Endothelial cell (in vitro differentiated cells): Measurements from ENCODE around the gene ARID1B. TPM values are rescaled to one million over a fixed set of nuclear protein-coding genes. Genes with fewer than 3 reads are reported as not detected.

Experiments
- DNase-seq: peaks from one replicate; pipeline ENCODE4 v3.0.0; 2021; ENCODE audit warnings: low spot score
- H3K27ac Mint-ChIP-seq: one replicate; pipeline ENCODE4 v1.8.0; 2021; ENCODE audit warnings: mixed read lengths, inconsistent platforms; ENCODE audit not compliant: unreplicated experiment
- H3K27me3 Mint-ChIP-seq: one replicate; pipeline ENCODE4 v1.8.0; 2021; ENCODE audit warnings: mild to moderate bottlenecking, moderate library complexity, mixed read lengths, inconsistent platforms; ENCODE audit not compliant: unreplicated experiment
- H3K36me3 Mint-ChIP-seq: one replicate; pipeline ENCODE4 v1.8.0; 2021; ENCODE audit warnings: mild to moderate bottlenecking, low read depth, mixed read lengths, inconsistent platforms; ENCODE audit not compliant: unreplicated experiment
- H3K4me1 Mint-ChIP-seq: one replicate; pipeline ENCODE4 v1.8.0; 2021; ENCODE audit warnings: mild to moderate bottlenecking, mixed read lengths, inconsistent platforms; ENCODE audit not compliant: unreplicated experiment
- H3K4me3 Mint-ChIP-seq: one replicate; pipeline ENCODE4 v1.8.0; 2021; ENCODE audit warnings: mild to moderate bottlenecking, mixed read lengths, inconsistent platforms; ENCODE audit not compliant: unreplicated experiment
- H3K9me3 Mint-ChIP-seq: one replicate; pipeline ENCODE4 v1.8.0; 2021; ENCODE audit warnings: mixed read lengths, inconsistent platforms; ENCODE audit not compliant: unreplicated experiment
- CTCF ChIP-seq: fragments of 200-600 bp; sonication (generic); IDR thresholded peaks from one replicate; pipeline ENCODE4 v1.5.0; 2021; ENCODE audit warnings: antibody characterized with exemption; ENCODE audit not compliant: unreplicated experiment
- total RNA-seq: library from RNA; stranded (reverse); fragmentation: NEBNext Ultra II Directional; extraction: Animal tissue kit (Norgen Biotek cat#: 25700); gene quantifications from one replicate; pipeline ENCODE4 v1.2.1, GENCODE V29; 2021; ENCODE audit not compliant: unreplicated experiment

ARID1B gene
- total RNA-seq, 1 donor from 2014 or later = 104 TPM

- H3K4me1 Mint-ChIP-seq = peaks cover 46% of the 10 kb centered on the region
- no peak for DNase-seq
- no peak for TF ChIP-seq CTCF
- H3K27ac Mint-ChIP-seq = peak overlapping the region; percentile 32
- no peak overlapping the region for H3K4me3 Mint-ChIP-seq
- peaks cover 4% of the 10 kb centered on the region for H3K36me3 Mint-ChIP-seq
- H3K9me3 Mint-ChIP-seq = no peaks in the 10 kb centered on the region
- peaks cover 5% of the 10 kb centered on the region for H3K27me3 Mint-ChIP-seq
Observed at GRCh38 chr6:156791320-156791850, 14.2 kb downstream of the ARID1B start.

- no peak for TF ChIP-seq CTCF
- Mint-ChIP-seq H3K27me3 (peaks cover 8% of the 10 kb centered on the region), H3K4me3 (no peak overlapping the region), H3K4me1 (peaks cover 49% of the 10 kb centered on the region), H3K36me3 (peaks cover 10% of the 10 kb centered on the region), H3K27ac (peak overlapping the region; percentile 54), H3K9me3 (no peaks in the 10 kb centered on the region)
- no peak for DNase-seq
Observed at GRCh38 chr6:156793200-156793599, 16.0 kb downstream of the ARID1B start.

- Mint-ChIP-seq H3K4me3 (no peak overlapping the region), H3K36me3 (peaks cover 6% of the 10 kb centered on the region), H3K9me3 (no peaks in the 10 kb centered on the region), H3K27ac (peak overlapping the region; percentile 10), H3K27me3 (peaks cover 8% of the 10 kb centered on the region), H3K4me1 (peaks cover 42% of the 10 kb centered on the region)
- DNase-seq = no peak
- TF ChIP-seq CTCF = no peak
Observed at GRCh38 chr6:156794546-156795354, 17.6 kb downstream of the ARID1B start.

- Mint-ChIP-seq H3K4me3 (no peak overlapping the region), H3K27me3 (peaks cover 6% of the 10 kb centered on the region), H3K4me1 (peaks cover 33% of the 10 kb centered on the region), H3K9me3 (no peaks in the 10 kb centered on the region), H3K27ac (peak overlapping the region; percentile 10), H3K36me3 (peaks cover 6% of the 10 kb centered on the region)
- no peak for TF ChIP-seq CTCF
- no peak for DNase-seq
Observed at GRCh38 chr6:156795825-156796224, 18.6 kb downstream of the ARID1B start.

GRCh38 chr6:156796627-156797026 lies 19.4 kb downstream of the ARID1B start:
- no peak for DNase-seq
- peaks cover 6% of the 10 kb centered on the region for H3K27me3 Mint-ChIP-seq
- no peak for TF ChIP-seq CTCF
- no peak overlapping the region for H3K4me3 Mint-ChIP-seq
- H3K27ac Mint-ChIP-seq = peak overlapping the region; percentile 42
- H3K4me1 Mint-ChIP-seq = peaks cover 26% of the 10 kb centered on the region
- H3K36me3 Mint-ChIP-seq = peaks cover 6% of the 10 kb centered on the region
- no peaks in the 10 kb centered on the region for H3K9me3 Mint-ChIP-seq
